Stromal cell of bone marrow (primary cell): Measurements from ENCODE around the gene CARMIL1.
"Not testable (repeated sequence)": the region's sequence is repeated elsewhere in the genome, so short reads cannot be mapped to it uniquely, and the experiment has no call there.

Source experiments
- DNase-seq: peaks from one replicate; pipeline ENCODE4 v3.0.0-alpha.2; 2012; ENCODE audit warnings: low read depth

Gene CARMIL1

GRCh38 chr6:25411316-25411950 lies 132.3 kb downstream of the CARMIL1 start:
- DNase-seq = no peak

DNA sequence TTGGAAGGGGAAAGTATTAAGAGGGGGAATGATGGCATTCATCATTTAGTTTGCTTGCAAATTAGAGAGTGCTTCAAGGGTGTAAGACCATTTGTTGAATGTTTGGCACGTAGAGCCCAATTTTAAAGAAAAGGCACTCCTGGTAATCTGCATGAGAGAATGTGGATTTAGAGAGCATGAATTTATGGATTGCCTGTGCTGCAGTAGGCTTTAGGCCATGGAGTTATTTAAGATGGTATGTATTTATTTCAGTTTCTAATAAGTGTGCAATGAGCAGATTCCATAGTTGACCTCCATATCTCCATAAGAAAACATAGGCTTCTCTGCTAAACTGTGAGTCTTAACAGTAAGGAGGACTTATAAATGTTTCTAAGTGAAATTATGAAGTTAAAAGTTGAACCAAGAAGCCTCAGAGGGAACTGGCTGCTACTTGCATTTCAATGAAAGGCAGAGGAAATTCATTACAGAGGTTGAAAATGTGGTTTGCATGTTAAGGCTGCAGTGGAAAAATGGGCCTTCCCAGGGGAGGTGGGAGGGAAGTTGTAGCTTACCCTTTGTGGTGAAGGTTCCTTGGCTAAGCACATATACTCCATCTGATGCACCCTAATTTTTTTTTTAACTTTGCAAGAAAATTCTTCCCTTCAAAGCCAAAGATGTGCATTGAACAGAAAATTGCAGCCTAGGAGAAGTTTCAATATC lies 134.2 kb downstream of the CARMIL1 start:
- DNase-seq = peak; percentile 80

- peak; percentile 47 for DNase-seq
Observed at GRCh38 chr6:25414168-25414567, 135.0 kb downstream of the CARMIL1 start.

DNA sequence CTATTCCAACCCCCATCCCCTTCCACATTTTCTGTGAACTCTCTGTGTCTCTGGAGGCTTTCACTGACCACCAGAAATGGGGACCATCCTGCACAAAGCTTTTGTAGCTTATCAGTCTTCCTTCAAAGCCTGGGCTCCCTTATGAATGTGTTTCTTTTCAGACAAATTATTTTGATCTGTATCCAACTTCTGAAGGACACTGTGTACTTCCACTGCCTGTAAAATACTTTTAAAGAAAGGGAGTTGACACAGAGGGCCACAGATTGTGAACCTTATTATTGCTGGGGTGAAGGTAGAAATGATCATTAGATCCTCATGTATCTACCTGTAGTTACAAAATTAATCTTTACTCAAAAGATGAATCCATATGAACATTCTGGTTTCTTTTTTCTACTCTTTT lies 135.6 kb downstream of the CARMIL1 start:
- DNase-seq = no peak

GRCh38 chr6:25415274-25415673 lies 136.1 kb downstream of the CARMIL1 start:
- no peak for DNase-seq

DNA sequence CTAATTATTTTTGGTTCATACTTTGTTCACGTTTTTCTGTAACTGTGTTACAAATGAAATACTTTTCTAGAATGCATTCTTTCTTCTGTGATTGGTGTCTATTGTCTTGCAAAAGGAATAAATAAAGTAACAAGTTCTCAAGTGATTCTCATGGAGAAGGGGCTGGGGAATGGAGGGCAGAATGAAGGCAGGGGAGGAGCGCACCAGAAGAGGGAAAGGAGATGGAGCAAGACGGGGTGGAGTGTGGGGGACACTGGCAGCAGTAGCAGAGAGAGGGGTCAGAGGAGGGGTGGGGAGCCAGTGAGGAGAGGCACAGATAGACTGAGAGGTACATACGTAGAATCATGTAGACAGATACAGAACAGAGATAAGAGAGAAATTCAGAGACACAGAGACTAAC lies 136.5 kb downstream of the CARMIL1 start:
- no peak for DNase-seq

GRCh38 chr6:25417046-25417605 lies 138.0 kb downstream of the CARMIL1 start:
- DNase-seq = no peak

DNA sequence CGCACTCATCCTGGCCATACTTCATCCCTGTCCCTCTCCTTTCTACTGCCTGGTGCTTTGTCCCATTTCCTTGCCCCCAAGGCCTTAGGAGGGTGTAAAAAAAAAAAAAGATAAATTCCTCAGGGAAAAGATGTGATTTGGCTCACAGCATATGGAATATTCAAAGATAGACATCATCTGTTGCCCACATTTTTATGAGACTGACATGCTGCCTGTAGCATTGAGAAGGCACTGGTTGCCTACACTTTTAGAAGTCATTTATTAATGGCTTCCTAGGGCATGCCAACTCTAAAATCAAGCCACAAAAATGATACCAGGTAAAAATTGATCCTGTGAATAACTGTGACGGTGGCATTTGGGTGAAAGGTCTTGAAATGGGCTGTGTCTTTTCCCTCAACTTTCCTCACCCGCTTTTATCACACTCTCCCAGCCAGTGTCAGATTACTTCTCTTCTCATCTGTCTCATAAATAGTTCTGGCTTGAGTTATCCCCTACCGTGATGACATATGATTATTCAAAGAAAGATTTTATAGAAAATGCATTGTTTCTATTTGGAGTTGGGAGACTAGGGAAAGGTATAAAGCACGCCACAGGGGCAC lies 139.4 kb downstream of the CARMIL1 start:
- DNase-seq = no peak

DNA sequence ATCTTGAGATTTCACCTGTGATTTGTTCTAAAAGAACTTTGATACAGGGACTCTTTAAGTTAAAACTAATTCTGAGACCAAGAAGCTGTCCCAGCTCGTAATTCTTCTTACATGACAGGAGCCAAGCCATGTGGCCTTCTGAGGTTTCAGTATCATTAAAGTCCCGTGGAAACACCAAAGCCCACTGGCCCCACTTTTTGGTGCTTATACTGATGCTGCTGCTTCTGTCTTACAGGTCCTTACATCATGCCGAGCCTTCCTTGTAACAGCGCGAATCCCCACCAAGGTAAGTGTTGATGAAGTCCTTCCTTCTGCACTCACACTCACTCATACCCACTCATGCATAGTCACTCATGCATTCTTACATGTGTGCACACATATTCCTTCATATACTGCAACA lies 140.7 kb downstream of the CARMIL1 start:
- no peak for DNase-seq

DNA sequence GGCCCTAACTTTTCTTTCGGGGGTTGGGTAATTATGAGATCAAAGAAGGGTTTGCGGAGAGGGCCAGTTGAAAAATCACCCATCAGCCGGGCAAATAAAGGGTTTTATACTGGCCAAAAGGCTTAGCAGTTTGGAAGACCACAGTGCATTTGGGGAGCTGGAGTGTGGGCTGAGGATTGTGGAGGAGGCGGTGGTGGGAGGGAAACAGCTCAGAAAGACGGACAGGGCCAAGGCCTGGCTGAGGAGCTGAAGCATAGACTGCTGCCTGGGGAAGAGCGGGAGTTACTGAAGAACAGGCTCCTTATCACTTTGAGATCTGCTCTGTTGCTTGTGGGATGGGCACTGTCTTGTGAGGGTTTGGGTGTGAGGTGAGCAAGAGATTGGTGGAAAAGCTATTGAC lies 144.2 kb downstream of the CARMIL1 start:
- no peak for DNase-seq

DNA sequence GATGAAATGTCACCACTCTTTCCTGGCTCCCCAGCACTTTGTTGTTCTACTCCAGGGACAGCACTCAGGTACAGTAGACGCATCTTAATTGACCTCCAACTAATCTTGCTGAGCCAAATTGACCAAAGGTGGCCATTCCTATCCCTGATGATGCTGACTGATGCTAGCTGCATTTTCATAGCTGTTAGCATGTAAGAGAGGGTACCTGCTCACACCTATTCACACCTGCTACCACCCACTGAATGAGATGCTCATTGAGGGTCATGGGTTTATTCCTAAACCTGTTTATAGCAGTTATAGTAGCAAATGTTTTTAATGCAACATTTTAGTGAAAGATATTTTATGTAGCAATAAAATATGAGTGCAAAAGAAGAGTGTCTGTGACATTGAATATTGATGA lies 145.1 kb downstream of the CARMIL1 start:
- no peak for DNase-seq

- DNase-seq = no peak
Observed at GRCh38 chr6:25427549-25427948, 148.4 kb downstream of the CARMIL1 start.

- no peak for DNase-seq
Observed at GRCh38 chr6:25428758-25429317, 149.7 kb downstream of the CARMIL1 start.

GRCh38 chr6:25431306-25431974 lies 152.3 kb downstream of the CARMIL1 start:
- DNase-seq = no peak

DNA sequence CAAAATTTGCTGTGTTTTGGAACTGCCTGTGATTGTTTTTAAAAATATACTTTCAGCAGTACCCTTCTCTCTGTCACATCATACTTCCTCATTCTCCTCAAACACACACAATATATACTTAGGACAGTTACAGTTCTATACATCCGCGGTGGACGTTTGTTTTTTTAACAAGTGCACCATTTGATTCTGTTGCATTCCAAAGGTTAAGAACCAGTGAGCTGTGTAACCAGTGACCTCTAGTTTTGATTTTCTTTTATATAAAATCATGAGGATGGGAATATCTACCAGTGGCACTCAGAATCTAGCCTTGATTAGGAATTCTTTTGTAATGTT lies 152.8 kb downstream of the CARMIL1 start:
- DNase-seq = no peak

DNA sequence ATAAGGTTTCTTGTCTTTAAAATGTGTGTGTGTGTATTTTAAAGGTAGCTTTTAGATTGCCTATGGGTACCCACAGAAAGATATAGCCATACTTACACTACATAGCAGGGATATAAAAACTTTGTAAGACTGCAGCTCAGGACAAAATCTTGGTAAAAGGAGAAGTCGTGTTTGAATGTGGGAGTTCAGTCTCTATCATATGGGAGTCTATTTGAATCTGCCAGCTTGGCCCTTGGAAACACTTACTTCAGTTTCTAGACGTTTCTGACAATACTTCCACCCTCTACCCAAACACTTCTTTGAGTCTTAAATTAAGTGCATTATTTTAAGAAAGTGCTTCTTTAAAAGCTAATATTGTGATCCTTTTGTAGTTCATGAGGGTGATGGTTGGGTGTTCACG lies 155.7 kb downstream of the CARMIL1 start:
- DNase-seq = no peak

DNA sequence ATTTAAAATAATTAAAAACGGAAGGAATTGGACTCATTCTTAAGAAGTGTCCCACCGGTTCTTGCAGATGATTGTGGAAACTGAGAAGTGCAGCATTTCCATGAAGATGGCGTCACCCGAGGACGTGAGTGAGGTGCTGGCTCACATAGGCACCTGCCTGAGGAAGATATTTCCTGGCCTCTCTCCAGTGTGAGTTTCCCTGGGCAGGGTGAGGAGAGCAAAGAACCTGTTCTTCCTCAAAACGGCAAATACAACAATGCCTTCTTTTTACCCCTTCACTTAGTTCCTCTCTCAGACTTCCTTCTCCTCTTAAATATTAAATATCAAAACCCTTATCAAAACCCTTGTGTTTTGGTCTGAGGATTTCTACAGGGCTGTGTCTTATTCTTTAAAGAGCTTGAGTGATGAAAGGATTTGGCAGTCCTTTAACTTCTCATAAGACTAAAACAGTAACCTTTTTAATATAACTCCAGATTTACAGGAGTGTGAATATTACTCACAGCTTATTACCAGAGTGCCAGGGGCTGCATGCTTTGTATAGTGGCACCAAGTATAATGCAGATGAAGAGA lies 156.3 kb downstream of the CARMIL1 start:
- DNase-seq = no peak

- DNase-seq = no peak
Observed at GRCh38 chr6:25436760-25437159, 157.6 kb downstream of the CARMIL1 start.

DNA sequence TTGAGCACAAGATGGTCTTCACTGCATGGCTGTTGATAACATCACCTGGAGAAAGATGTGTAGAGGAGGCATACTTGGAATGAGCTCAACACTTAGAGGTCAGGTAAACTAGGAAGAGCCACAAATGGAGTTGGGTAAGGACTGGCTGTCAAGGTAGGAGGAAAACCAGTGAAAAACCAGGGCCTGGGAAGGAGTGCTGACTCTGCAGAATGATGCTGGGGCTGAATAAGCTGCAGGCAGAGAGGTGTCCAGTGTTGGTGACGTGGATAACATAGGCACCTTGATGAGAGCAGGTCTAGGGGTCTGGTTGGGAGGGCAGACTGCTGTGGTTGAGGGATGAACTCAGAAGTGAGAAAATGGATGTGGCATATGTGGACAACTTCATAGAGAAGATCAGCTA lies 160.2 kb downstream of the CARMIL1 start:
- DNase-seq = no peak

DNA sequence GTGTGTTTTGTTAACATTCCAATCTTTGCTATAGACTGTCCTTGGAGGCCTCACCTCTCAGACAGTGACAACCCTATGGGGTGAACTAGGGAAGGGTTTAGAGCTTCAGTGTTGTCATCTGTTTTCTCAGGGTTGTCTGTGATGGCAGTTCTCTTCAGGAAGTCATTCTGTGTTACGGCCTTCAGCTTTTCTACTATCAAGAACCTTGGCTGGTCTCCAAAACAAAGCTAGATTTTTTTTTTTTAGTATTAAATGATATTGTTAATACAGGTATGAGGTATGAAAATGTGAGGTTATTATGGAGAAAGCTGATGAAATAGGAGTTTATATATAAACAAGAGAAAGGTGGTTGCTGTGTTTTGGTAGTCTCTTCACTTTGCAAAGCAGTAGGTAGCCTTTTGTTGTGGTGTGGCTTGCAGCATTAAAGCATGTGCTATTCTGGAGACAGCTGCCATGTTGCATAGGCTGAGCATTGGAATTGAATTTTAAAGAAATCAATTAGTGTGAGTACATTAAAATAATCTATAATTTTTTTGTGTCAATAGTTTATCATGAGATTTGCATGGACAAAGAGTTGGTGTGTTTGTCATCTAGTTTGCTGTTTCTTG lies 162.6 kb downstream of the CARMIL1 start:
- DNase-seq = no peak

GRCh38 chr6:25442898-25443297 lies 163.7 kb downstream of the CARMIL1 start:
- DNase-seq = no peak

DNA sequence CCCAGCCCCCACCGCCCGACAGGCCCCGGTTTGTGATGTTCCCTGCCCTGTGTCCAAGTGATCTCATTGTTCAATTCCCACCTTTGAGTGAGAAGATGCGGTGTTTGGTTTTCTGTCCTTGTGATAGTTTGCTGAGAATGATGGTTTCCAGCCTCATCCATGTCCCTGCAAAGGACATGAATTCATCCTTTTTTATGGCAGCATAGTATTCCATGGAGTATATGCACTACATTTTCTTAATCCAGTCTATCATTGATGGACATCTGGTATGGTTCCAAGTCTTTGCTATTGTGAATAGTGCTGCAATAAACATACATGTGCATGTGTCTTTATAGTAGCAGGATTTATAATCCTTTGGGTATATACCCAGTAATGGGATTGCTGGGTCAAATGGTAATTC lies 165.3 kb downstream of the CARMIL1 start:
- DNase-seq = not testable (repeated sequence)
